Keratinocyte (primary cell): ENCODE measurements around the gene AK2. TPM values are rescaled to one million over a fixed set of nuclear protein-coding genes. Genes with fewer than 3 reads are reported as not detected.
"Not testable (repeated sequence)": the region's sequence is repeated elsewhere in the genome, so short reads cannot be mapped to it uniquely, and the experiment has no call there.

ENCODE experiments used
- DNase-seq: peaks from one replicate; pipeline ENCODE4 v3.0.0-alpha.2; 2011; ENCODE audit warnings: low read depth, missing footprints, low spot score
- FAIRE-seq: peaks from 2 replicates; lab custom pipeline; 2011; peaks lifted over from hg19 to GRCh38; lab: Jason Lieb, UNC
- H2AFZ ChIP-seq: 2 replicates; pipeline ENCODE4 v1.6.0; 2012; ENCODE audit warnings: low read length, control low read depth, inconsistent platforms; ENCODE audit not compliant: control insufficient read depth
- H3K27ac ChIP-seq: 2 replicates; pipeline ENCODE4 v1.5.1; 2011; ENCODE audit warnings: low read length; ENCODE audit not compliant: control insufficient read depth, insufficient read depth
- H3K27me3 ChIP-seq: 3 replicates; pipeline ENCODE4 v1.6.0; 2011; ENCODE audit warnings: low read length; ENCODE audit not compliant: control insufficient read depth, insufficient read depth; ENCODE audit errors: extremely low read depth
- H3K36me3 ChIP-seq, 2 experiments: 2 replicates in 1 of 2; 3 replicates in 1 of 2; pipeline ENCODE4 v1.5.1; 2011; ENCODE audit warnings: low read length in 2 of 2, mild to moderate bottlenecking in 1 of 2; ENCODE audit not compliant: control insufficient read depth in 2 of 2, insufficient read depth in 2 of 2; ENCODE audit errors: extremely low read depth in 1 of 2
- H3K4me1 ChIP-seq: 3 replicates; pipeline ENCODE4 v1.5.1; 2011; ENCODE audit warnings: low read length; ENCODE audit not compliant: control insufficient read depth, insufficient read depth; ENCODE audit errors: extremely low read depth
- H3K4me2 ChIP-seq: 3 replicates; pipeline ENCODE4 v1.6.0; 2011; ENCODE audit warnings: low read depth, low read length; ENCODE audit not compliant: control insufficient read depth, insufficient read depth; ENCODE audit errors: extremely low read depth
- H3K4me3 ChIP-seq, 3 experiments: fragments of 200-600 bp in 1 of 3; sonication (generic) in 1 of 3; 2 replicates in 2 of 3; 3 replicates in 1 of 3; pipeline ENCODE4 v1.5.1; 2011 to 2016; ENCODE audit warnings: low read length in 3 of 3, mild to moderate bottlenecking in 3 of 3, control low read depth in 2 of 3, inconsistent platforms in 1 of 3, low read depth in 1 of 3, mixed read lengths in 1 of 3, mixed run types in 1 of 3, moderate library complexity in 1 of 3; ENCODE audit not compliant: control insufficient read depth in 2 of 3, insufficient read depth in 2 of 3; ENCODE audit errors: extremely low read depth in 1 of 3
- H3K79me2 ChIP-seq: 2 replicates; pipeline ENCODE4 v1.6.0; 2012; ENCODE audit warnings: low read length; ENCODE audit not compliant: control insufficient read depth, insufficient read depth
- H3K9ac ChIP-seq: 3 replicates; pipeline ENCODE4 v1.6.0; 2011; ENCODE audit warnings: low read length; ENCODE audit not compliant: control insufficient read depth, insufficient read depth; ENCODE audit errors: extremely low read depth
- H3K9me1 ChIP-seq: 3 replicates; pipeline ENCODE4 v1.6.0; 2011; ENCODE audit warnings: low read length; ENCODE audit not compliant: control insufficient read depth, insufficient read depth; ENCODE audit errors: extremely low read depth
- H3K9me3 ChIP-seq: 2 replicates; pipeline ENCODE4 v1.5.1; 2012; ENCODE audit warnings: low read depth, low read length; ENCODE audit not compliant: control insufficient read depth
- H4K20me1 ChIP-seq: 3 replicates; pipeline ENCODE4 v1.6.0; 2011; ENCODE audit warnings: low read length; ENCODE audit not compliant: control insufficient read depth, insufficient read depth; ENCODE audit errors: extremely low read depth
- CTCF ChIP-seq, 3 experiments: IDR thresholded peaks in 1 of 3; conservative IDR thresholded peaks in 1 of 3; optimal IDR thresholded peaks in 1 of 3; 2 replicates in 2 of 3; 3 replicates in 1 of 3; pipeline versions ENCODE3 to v1.5.1; 2011; ENCODE audit warnings: low read length in 3 of 3, mild to moderate bottlenecking in 3 of 3, moderate library complexity in 2 of 3, control low read depth in 1 of 3, inconsistent platforms in 1 of 3; ENCODE audit not compliant: insufficient read depth in 2 of 3; ENCODE audit errors: extremely low read depth in 1 of 3
- EZH2 ChIP-seq: IDR thresholded peaks from one replicate; pipeline ENCODE4 v1.6.1; 2012; ENCODE audit warnings: inconsistent platforms, mild to moderate bottlenecking, low read length, moderate library complexity
- dilution Hi-C: fragments of 300-500 bp; cut with MboI; formaldehyde crosslinking; loops from one replicate; pipeline ENCODE4 v1.7.0; 2020; ENCODE audit warnings: low sequenced_read_pairs; ENCODE audit not compliant: extremely low pct_ligation_motif_present
- polyA plus RNA-seq, 5 experiments: library from polyadenylated mRNA; depleted of rRNA in 3 of 5; stranded (reverse) in 3 of 5; stranded (forward) in 1 of 5; unstranded in 1 of 5; fragments of >200 nt; gene quantifications; 1 replicate in 1 of 5; 2 replicates in 3 of 5; 3 replicates in 1 of 5; pipeline versions ENCODE4 v1.2.1 to v1.2.3, GENCODE V29; 2011 to 2012; ENCODE audit warnings: missing spikeins in 2 of 5, low read depth in 1 of 5, low replicate concordance in 1 of 5

Gene AK2
- polyA plus RNA-seq, 1 donor (not counting 4 experiments of a cell fraction or from before 2014, with no cell fraction given), result 258 TPM

- no peak overlapping the region for H3K4me2 ChIP-seq
- no peaks in the 10 kb centered on the region for H3K9me1 ChIP-seq
- H3K27ac ChIP-seq, result no peak overlapping the region
- dilution Hi-C loops, result no loop called here
- no peak for DNase-seq
- FAIRE-seq, result no peak
- no peaks in the 10 kb centered on the region for H3K79me2 ChIP-seq
- H3K27me3 ChIP-seq, result no peaks in the 10 kb centered on the region
- H3K4me3 ChIP-seq, result no peak overlapping the region
- H3K9me3 ChIP-seq, result no peaks in the 10 kb centered on the region
- no peaks in the 10 kb centered on the region for H4K20me1 ChIP-seq
- no peak for TF ChIP-seq EZH2
- TF ChIP-seq CTCF (optimal IDR thresholded peaks at IDR 0.05 in 1 of 3, IDR thresholded peaks at IDR 0.05 in 1 of 3, conservative IDR thresholded peaks at IDR 0.05 in 1 of 3; ENCODE audit: extremely low read depth in 1 of 3, insufficient read depth in 2 of 3, low read length in 3 of 3), result no peak
- no peaks in the 10 kb centered on the region for H3K36me3 ChIP-seq
- no peak overlapping the region for H3K9ac ChIP-seq
- no peak overlapping the region for H2AFZ ChIP-seq
- H3K4me1 ChIP-seq, result peaks cover 29% of the 10 kb centered on the region
Measured at GRCh38 chr1:33047290-33047689, 10.6 kb upstream of the AK2 start.

DNA sequence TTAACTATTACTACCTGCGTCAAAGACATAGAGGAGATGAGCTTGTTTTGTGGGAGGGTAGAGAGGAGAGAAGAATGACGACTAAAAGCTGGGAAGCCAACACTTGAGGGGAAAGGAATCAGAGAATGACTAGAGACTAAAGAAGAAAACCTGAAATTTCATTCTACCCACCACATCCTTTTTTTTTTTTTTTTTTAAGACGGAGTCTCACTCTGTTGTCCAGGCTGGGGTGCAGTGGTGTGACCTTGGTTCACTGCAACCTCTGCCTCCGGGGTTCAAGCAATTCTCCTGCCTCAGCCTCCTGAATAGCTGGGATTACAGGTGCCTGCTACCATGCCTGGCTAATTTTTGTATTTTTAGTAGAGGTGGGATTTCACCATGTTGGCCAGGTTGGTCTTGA is 9.6 kb upstream of the AK2 start:
- H3K4me3 ChIP-seq, H3K9me3 ChIP-seq, H3K9me1 ChIP-seq, H3K79me2 ChIP-seq, dilution Hi-C loops, H4K20me1 ChIP-seq, DNase-seq, H3K36me3 ChIP-seq, H3K27ac ChIP-seq, H3K4me2 ChIP-seq, FAIRE-seq, H3K9ac ChIP-seq, H3K27me3 ChIP-seq, H2AFZ ChIP-seq: not testable (repeated sequence)
- H3K4me1 ChIP-seq, result peaks cover 29% of the 10 kb centered on the region

DNA sequence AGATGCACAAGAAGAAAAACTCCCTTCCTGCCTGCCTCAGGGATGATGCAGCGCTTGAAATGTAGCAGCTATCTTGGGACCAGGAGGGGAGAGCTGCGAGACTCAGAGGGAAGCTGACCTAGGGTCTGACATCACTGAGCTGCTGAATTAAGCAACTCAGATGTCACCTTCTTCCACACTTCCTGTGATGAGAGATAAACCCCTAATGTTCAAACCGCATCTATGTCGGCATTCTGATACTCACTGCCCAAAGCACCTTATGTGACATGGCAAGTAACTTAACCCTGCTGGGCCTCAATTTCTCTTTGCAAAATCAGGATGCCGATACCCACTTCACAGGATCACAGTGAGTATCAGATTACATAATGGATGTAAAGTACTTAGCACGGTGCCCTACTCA is 9.1 kb upstream of the AK2 start:
- dilution Hi-C loops, result no loop called here
- no peak overlapping the region for H3K4me2 ChIP-seq
- H3K9me1 ChIP-seq, result no peaks in the 10 kb centered on the region
- peaks cover 29% of the 10 kb centered on the region for H3K4me1 ChIP-seq
- H3K27me3 ChIP-seq, result no peaks in the 10 kb centered on the region
- no peaks in the 10 kb centered on the region for H3K79me2 ChIP-seq
- FAIRE-seq (no peak), DNase-seq (no peak)
- H3K9me3 ChIP-seq, result no peaks in the 10 kb centered on the region
- H2AFZ ChIP-seq, result no peak overlapping the region
- no peaks in the 10 kb centered on the region for H4K20me1 ChIP-seq
- no peak overlapping the region for H3K9ac ChIP-seq
- H3K36me3 ChIP-seq, result no peaks in the 10 kb centered on the region
- no peak overlapping the region for H3K4me3 ChIP-seq
- TF ChIP-seq CTCF (optimal IDR thresholded peaks at IDR 0.05 in 1 of 3, IDR thresholded peaks at IDR 0.05 in 1 of 3, conservative IDR thresholded peaks at IDR 0.05 in 1 of 3; ENCODE audit: extremely low read depth in 1 of 3, insufficient read depth in 2 of 3, low read length in 3 of 3) (no peak), EZH2 (no peak)
- H3K27ac ChIP-seq, result no peak overlapping the region
